OCI-M1 (cell line): Measurements from ENCODE around the gene DMRT1.

Experiments used
- DNase-seq: peaks from one replicate; lab custom pipeline; 2025; lab: John Stamatoyannopoulos, UW

The DMRT1 gene

GRCh38 chr9:1001838-1002237 lies 160.3 kb downstream of the DMRT1 start:
- DNase-seq: no peak

GRCh38 chr9:1002678-1003077 lies 161.2 kb downstream of the DMRT1 start:
- no peak for DNase-seq

- DNase-seq: peak; percentile 53
Measured at GRCh38 chr9:1005043-1005667, 163.7 kb downstream of the DMRT1 start.

- DNase-seq: no peak
Measured at GRCh38 chr9:1007312-1007711, 165.8 kb downstream of the DMRT1 start.

GRCh38 chr9:1008216-1008615 lies 166.7 kb downstream of the DMRT1 start:
- DNase-seq: no peak

GRCh38 chr9:1009101-1009707 lies 167.7 kb downstream of the DMRT1 start:
- peak; percentile 79 for DNase-seq

GRCh38 chr9:1013021-1013420 lies 171.5 kb downstream of the DMRT1 start:
- peak; percentile 7 for DNase-seq

- no peak for DNase-seq
Measured at GRCh38 chr9:1014225-1014624, 172.7 kb downstream of the DMRT1 start.

GRCh38 chr9:1014640-1015039 lies 173.1 kb downstream of the DMRT1 start:
- DNase-seq: no peak

- peak; percentile 72 for DNase-seq
Measured at GRCh38 chr9:1018121-1018520, 176.6 kb downstream of the DMRT1 start.
